NT2/D1 (cell line): Measurements from ENCODE around the gene COL23A1.

Experiments used
- YY1 ChIP-seq: IDR thresholded peaks from 2 replicates; pipeline ENCODE4 v1.6.1; 2011; ENCODE audit not compliant: insufficient read length, insufficient read depth
- ZNF274 ChIP-seq: IDR thresholded peaks from 2 replicates; pipeline ENCODE4 v1.6.1; 2011; ENCODE audit warnings: mild to moderate bottlenecking, low read depth, low read length

DNA sequence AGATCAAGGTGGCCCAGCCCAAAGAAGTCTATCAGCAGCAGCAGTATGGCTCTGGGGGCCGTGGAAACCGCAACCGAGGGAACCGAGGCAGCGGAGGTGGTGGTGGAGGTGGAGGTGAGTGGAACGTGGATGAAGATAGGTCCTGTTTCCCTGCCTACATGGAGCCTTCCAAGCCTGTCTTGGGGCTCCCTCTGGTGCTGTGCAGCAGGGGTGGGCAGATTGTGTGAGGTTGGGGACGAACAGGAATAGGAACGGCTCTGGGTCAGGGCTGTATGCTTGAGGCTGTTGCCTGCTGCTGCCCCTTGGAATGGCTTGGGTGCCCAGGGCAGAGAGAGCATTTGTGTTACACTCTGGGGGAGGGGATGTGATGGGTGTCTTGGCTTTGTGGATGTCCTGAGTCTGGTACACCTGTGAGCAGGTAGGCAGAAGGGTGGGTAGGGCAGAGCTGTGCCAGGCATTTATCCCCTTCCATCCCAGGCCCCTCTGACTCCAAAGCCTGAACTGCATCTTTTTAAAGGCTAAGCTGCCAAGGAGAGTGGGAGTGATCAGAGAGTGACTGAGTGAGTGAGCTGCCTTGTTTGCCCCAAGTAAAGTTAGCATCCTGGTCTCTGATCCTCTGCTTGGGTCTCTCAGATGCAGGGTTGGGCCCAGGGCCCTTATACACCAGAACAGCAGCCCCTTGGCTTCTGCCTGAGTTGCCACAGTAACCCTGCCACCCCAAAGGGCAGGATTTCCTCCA lies 380.7 kb downstream of the COL23A1 start:
- no peak for TF ChIP-seq ZNF274
- TF ChIP-seq YY1: no peak
